ENCODE data around the gene SPTB. TPM values are rescaled to one million over a fixed set of nuclear protein-coding genes. Genes with fewer than 3 reads are reported as not detected.

The SPTB gene
- total and polyA plus RNA-seq, 4 donors, result 1.1 to 7.9 (median 3.5) TPM

DNA sequence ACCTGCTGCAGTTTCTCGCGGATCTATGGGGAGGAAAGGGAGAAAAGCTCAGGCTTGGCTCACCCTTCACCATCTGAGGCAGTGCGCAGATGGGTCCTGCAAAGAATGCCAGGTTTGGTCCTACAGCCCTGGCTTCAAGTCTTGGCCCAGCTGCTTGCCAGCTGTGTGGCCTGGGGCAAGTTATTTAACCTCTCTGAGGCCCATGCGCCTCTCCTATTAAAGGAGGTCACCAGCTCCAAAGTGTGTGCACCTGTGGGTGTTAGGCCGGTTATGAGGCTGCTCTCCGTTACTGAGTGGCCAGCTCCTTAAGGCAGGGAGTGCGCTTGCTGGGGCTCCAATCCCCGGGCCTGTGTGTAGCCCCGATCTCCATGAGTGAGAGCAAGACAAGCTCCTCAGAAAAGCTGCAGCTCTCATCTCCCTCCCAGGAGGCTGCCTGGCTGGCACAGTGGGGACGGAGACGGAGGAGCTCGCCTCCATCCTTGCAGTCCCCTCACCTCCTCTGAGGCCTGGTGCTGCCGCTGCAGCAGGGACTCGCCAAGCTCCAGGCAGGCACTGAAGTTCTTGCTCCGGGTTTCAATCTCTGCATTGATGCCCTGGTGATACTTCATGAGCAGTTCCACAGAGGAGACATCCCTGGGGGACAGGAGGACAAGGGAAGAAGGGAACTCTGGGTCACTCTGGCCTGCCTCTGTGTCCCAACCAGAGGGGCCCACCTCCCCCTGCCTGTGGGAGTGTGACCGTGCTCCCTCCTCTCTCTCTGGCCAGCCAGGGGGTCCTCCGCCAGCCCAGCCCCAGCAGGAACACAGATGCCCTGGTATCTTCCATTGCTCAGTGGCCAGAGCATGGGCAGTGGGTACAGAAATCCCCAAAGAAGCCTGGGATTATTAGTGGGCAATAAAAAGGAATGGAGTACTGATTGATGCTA, 110.3 kb downstream of the SPTB start:
- DNase-seq, result no peak
- intact Hi-C loops (cut with DNase I), result loop anchor here in 1 of 2 donors (10.0 kb wide), 1 partner anchor 225 kb away; the partner anchor contains the start of genes HSPA2 and PPP1R36

GRCh38 chr14:64768401-64769095, 111.2 kb downstream of the SPTB start:
- DNase-seq (no peak), ATAC-seq (ENCODE audit: low FRiP score) (no peak)
- WGBS, 2 donors, result 74 to 77% methylated on average over 12 to 13 of the region's 13 CpGs
- H3K9me3 ChIP-seq (ENCODE audit: control insufficient read depth, low read length), result no peaks in the 10 kb centered on the region
- intact Hi-C loops (cut with DNase I), result loop anchor here in 1 of 2 donors (10.0 kb wide), 1 partner anchor 224 kb away; the partner anchor contains the start of genes HSPA2 and PPP1R36
- no peak overlapping the region for H3K27ac ChIP-seq (ENCODE audit: low read depth in 1 of 2, low read length in 2 of 2)
- no peak overlapping the region for H3K4me3 ChIP-seq (ENCODE audit: low read length in 2 of 2)
- H3K36me3 ChIP-seq (ENCODE audit: control insufficient read depth in 1 of 2, insufficient read depth in 2 of 2, low read length in 1 of 2), result no peaks in the 10 kb centered on the region
- H3K27me3 ChIP-seq (ENCODE audit: control insufficient read depth in 1 of 2, insufficient read depth in 2 of 2, low read length in 1 of 2), result no peaks in the 10 kb centered on the region
- H3K4me1 ChIP-seq (ENCODE audit: control insufficient read depth in 1 of 2, insufficient read depth in 2 of 2, low read length in 2 of 2), result no peaks in the 10 kb centered on the region

More for the DNA sequence above, 110.3 kb downstream of the SPTB start:
- no peak for ATAC-seq (ENCODE audit: low FRiP score)
- Histone ChIP-seq H3K36me3 (ENCODE audit: control insufficient read depth in 1 of 2, insufficient read depth in 2 of 2, low read length in 1 of 2) (no peaks in the 10 kb centered on the region), H3K27me3 (ENCODE audit: control insufficient read depth in 1 of 2, insufficient read depth in 2 of 2, low read length in 1 of 2) (no peaks in the 10 kb centered on the region), H3K4me1 (ENCODE audit: control insufficient read depth in 1 of 2, insufficient read depth in 2 of 2, low read length in 2 of 2) (no peaks in the 10 kb centered on the region), H3K27ac (ENCODE audit: low read depth in 1 of 2, low read length in 2 of 2) (no peak overlapping the region), H3K4me3 (ENCODE audit: low read length in 2 of 2) (no peak overlapping the region), H3K9me3 (ENCODE audit: control insufficient read depth, low read length) (no peaks in the 10 kb centered on the region)
- WGBS, 2 donors, result 84 to 90% methylated on average over 17 of the region's 17 CpGs

DNA sequence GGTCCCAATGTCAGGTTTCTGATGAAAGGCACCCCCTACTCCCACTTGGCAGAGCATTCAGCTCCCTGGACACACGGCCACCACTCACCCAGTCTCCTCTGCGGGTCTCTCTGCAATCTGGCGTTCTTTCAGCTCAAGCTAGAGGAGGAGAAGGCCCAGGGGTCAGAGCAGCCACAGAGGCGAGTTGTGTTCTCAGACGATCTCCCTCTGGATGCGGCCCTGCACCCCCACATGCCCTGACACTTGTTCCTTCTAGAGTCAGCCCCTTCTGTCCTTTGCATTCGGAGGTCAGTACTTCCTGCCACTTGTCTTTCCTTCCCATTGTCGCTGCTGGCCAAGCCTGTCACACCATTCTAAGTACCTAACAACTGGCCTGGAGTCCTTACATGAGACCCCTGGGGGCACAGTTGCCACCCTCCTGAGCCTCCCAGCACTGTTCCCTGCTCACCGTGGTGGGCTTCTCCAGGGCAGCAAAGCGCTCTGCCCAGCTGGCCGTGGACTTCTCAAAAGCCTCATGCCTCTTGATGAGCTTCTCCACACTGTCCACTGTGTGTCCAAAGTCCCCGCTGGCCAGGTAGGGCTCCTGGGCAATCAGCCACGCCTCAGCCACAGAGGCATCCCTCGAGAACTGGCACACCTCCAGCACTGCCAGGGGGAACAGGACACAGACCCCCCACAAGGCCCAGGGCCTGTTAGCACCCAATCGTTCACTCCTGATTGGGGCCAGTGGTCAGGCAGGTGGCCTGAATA, 112.3 kb downstream of the SPTB start:
- DNase-seq (no peak), ATAC-seq (ENCODE audit: low FRiP score) (no peak)
- H3K27ac ChIP-seq (ENCODE audit: low read depth in 1 of 2, low read length in 2 of 2), result no peak overlapping the region
- H3K36me3 ChIP-seq (ENCODE audit: control insufficient read depth in 1 of 2, insufficient read depth in 2 of 2, low read length in 1 of 2), result no peaks in the 10 kb centered on the region
- H3K4me1 ChIP-seq (ENCODE audit: control insufficient read depth in 1 of 2, insufficient read depth in 2 of 2, low read length in 2 of 2), result no peaks in the 10 kb centered on the region
- no peak overlapping the region for H3K4me3 ChIP-seq (ENCODE audit: low read length in 2 of 2)
- no peaks in the 10 kb centered on the region for H3K27me3 ChIP-seq (ENCODE audit: control insufficient read depth in 1 of 2, insufficient read depth in 2 of 2, low read length in 1 of 2)
- no peaks in the 10 kb centered on the region for H3K9me3 ChIP-seq (ENCODE audit: control insufficient read depth, low read length)
- intact Hi-C loops (cut with DNase I), result loop anchor here in 1 of 2 donors (10.0 kb wide), 1 partner anchor 223 kb away; the partner anchor contains the start of genes HSPA2 and PPP1R36
- WGBS, 2 donors, result 69 to 77% methylated on average over 15 of the region's 15 CpGs

DNA sequence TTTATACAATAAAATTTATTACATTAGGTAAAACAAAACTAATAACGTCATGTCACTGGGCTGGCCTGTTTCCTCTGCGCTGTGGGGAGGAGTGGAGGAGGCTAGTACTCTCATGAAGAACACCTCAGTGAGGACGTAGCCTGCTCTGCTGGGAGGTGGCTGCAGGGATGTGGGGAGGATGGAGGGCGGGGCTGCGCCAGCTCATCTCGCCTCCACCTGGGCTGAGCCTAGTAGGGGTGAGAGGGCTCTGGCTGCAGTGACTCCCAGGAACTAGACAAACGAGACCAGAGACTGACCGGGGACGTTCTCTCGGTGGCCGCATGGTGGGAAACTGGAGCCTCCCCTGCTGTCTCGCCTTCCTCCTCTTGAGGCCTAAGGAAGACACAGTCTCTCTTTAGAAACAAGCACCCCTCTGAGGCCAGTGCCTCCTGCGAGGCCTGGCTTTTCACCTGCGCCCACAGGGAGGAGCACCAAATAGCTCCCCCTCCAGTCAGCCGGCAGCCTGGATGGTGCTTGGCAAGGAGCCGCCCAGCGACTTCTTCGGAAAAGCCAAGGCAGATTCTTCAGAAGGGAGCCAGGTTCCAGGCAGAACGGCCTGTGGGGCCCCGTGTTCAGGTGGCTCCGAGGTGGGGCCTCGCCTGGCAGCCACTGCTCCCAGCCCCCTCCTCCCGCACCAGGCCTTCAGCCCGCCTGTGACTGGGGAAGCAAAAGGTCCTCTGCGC, 113.1 kb downstream of the SPTB start:
- DNase-seq (peak in 1 of 2 donors; percentile 65), ATAC-seq (ENCODE audit: low FRiP score) (no peak)
- Histone ChIP-seq H3K27ac (ENCODE audit: low read depth in 1 of 2, low read length in 2 of 2) (no peak overlapping the region), H3K4me1 (ENCODE audit: control insufficient read depth in 1 of 2, insufficient read depth in 2 of 2, low read length in 2 of 2) (no peaks in the 10 kb centered on the region), H3K4me3 (ENCODE audit: low read length in 2 of 2) (no peak overlapping the region), H3K36me3 (ENCODE audit: control insufficient read depth in 1 of 2, insufficient read depth in 2 of 2, low read length in 1 of 2) (no peaks in the 10 kb centered on the region), H3K27me3 (ENCODE audit: control insufficient read depth in 1 of 2, insufficient read depth in 2 of 2, low read length in 1 of 2) (no peaks in the 10 kb centered on the region), H3K9me3 (ENCODE audit: control insufficient read depth, low read length) (no peaks in the 10 kb centered on the region)
- intact Hi-C loops (cut with DNase I), result loop anchor here in 1 of 2 donors (10.0 kb wide), 1 partner anchor 222 kb away; the partner anchor contains the start of genes HSPA2 and PPP1R36
- WGBS, 2 donors, result 75 to 81% methylated on average over 25 of the region's 25 CpGs

DNA sequence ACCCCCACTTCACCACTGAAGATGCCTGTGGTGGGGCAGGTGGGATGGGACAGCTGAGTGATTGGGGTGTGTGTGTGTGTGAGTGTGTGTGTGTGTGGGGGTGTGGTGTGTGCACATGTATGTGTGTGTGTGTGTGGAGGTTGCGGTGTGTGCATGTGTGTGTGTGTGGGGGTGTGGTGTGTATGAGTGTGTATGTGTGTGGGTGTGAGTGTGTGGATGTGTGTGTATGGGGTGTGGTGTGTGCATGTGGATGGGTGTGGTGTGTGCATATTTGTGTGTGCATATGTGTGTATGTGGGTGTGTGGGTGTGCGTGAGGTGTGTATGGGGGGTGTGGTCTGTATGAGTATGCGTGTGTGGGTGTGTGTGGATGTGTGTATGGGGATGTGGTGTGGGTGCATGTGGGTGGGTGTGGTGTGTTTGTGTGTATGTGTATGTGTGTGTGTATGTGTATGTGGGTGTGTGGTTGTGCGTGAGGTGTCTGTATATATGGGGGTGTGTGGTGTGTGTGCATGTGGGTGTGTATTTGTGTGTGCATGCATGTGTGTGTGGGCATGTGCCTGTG, 113.9 kb downstream of the SPTB start:
- DNase-seq (peak in 1 of 2 donors; percentile 34), ATAC-seq (ENCODE audit: low FRiP score) (no peak)
- Histone ChIP-seq H3K27me3 (ENCODE audit: control insufficient read depth in 1 of 2, insufficient read depth in 2 of 2, low read length in 1 of 2) (no peaks in the 10 kb centered on the region), H3K4me3 (ENCODE audit: low read length in 2 of 2) (no peak overlapping the region), H3K27ac (ENCODE audit: low read depth in 1 of 2, low read length in 2 of 2) (no peak overlapping the region), H3K36me3 (ENCODE audit: control insufficient read depth in 1 of 2, insufficient read depth in 2 of 2, low read length in 1 of 2) (no peaks in the 10 kb centered on the region), H3K9me3 (ENCODE audit: control insufficient read depth, low read length) (no peaks in the 10 kb centered on the region), H3K4me1 (ENCODE audit: control insufficient read depth in 1 of 2, insufficient read depth in 2 of 2, low read length in 2 of 2) (no peaks in the 10 kb centered on the region)
- 92 to 96% methylated on average over 4 of the region's 4 CpGs for WGBS, 2 donors
- intact Hi-C loops (cut with DNase I), result loop anchor here (2.0 to 10.0 kb wide), 2 partner anchors 93 to 221 kb away; partner anchors contain the start of genes HSPA2 (in 1 of the 2) and PPP1R36 (in 1 of the 2)

- no peaks in the 10 kb centered on the region for H3K36me3 ChIP-seq (ENCODE audit: control insufficient read depth in 1 of 2, insufficient read depth in 2 of 2, low read length in 1 of 2)
- ATAC-seq (ENCODE audit: low FRiP score) (peak; percentile 90), DNase-seq (peak; percentile 83 to 91)
- intact Hi-C loops (cut with DNase I), result loop anchor here (1.0 to 10.0 kb wide), 5 partner anchors 38 to 220 kb away; partner anchors contain the start of genes HSPA2 (in 1 of the 2) and PPP1R36 (in 1 of the 2)
- no peaks in the 10 kb centered on the region for H3K27me3 ChIP-seq (ENCODE audit: control insufficient read depth in 1 of 2, insufficient read depth in 2 of 2, low read length in 1 of 2)
- 22 to 29% methylated on average over 21 to 29 of the region's 29 CpGs for WGBS, 2 donors
- H3K27ac ChIP-seq (ENCODE audit: low read depth in 1 of 2, low read length in 2 of 2), result no peak overlapping the region
- H3K9me3 ChIP-seq (ENCODE audit: control insufficient read depth, low read length), result no peaks in the 10 kb centered on the region
- H3K4me3 ChIP-seq (ENCODE audit: low read length in 2 of 2), result no peak overlapping the region
- H3K4me1 ChIP-seq (ENCODE audit: control insufficient read depth in 1 of 2, insufficient read depth in 2 of 2, low read length in 2 of 2), result no peaks in the 10 kb centered on the region
These were observed 114.8 kb downstream of the SPTB start for GRCh38 chr14:64764641-64765520.
